Adrenal gland (tissue), 5 donors: Measurements from ENCODE around the gene DOCK1.

Experiments
- POLR2A ChIP-seq, 2 donors: fragments of 450-650 bp; IDR thresholded peaks; one replicate each; pipeline ENCODE4 v1.6.1; 2017; ENCODE audit warnings: antibody characterized with exemption in 2 of 2, mild to moderate bottlenecking in 2 of 2, moderate library complexity in 1 of 2
- TF ChIP-seq, protein P1 (sequence below), 6 experiments: fragments of 450-650 bp in 4 of 6; fragments of 200-600 bp in 2 of 6; sonication (generic) in 1 of 6; IDR thresholded peaks; 1 replicate in 5 of 6; 2 replicates in 1 of 6; pipeline versions ENCODE4 v1.5.1 to v1.8.0; 2016 to 2021; ENCODE audit warnings: antibody characterized with exemption in 6 of 6, mild to moderate bottlenecking in 2 of 6, moderate library complexity in 1 of 6
- donor health status: DM: no; HTN: no; CAD: no.

DNA sequence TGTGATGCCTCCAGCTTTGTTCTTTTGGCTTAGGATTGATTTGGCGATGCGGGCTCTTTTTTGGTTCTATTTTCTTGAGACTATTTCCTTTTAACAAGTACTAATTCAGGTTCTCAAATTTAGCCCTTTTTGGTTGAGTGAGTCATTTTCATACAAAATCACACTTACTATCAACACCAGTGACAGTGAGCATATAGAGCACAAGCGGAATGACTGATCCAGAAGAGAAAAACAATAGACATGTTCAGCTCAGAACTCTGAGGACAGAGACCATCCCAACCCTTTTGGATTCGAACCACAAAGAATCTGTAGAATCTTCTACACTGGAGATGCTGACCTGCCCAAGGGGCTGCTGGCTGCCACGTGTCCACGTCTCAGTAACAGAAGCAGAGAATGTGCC, 347.6 kb downstream of the DOCK1 start:
- TF ChIP-seq, protein P1, sequence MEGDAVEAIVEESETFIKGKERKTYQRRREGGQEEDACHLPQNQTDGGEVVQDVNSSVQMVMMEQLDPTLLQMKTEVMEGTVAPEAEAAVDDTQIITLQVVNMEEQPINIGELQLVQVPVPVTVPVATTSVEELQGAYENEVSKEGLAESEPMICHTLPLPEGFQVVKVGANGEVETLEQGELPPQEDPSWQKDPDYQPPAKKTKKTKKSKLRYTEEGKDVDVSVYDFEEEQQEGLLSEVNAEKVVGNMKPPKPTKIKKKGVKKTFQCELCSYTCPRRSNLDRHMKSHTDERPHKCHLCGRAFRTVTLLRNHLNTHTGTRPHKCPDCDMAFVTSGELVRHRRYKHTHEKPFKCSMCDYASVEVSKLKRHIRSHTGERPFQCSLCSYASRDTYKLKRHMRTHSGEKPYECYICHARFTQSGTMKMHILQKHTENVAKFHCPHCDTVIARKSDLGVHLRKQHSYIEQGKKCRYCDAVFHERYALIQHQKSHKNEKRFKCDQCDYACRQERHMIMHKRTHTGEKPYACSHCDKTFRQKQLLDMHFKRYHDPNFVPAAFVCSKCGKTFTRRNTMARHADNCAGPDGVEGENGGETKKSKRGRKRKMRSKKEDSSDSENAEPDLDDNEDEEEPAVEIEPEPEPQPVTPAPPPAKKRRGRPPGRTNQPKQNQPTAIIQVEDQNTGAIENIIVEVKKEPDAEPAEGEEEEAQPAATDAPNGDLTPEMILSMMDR (IDR thresholded peaks at IDR 0.05), result no peak
- no peak for TF ChIP-seq POLR2A (IDR thresholded peaks at IDR 0.05)
